B cell (primary cell): Measurements from ENCODE around the gene RNGTT.

Experiments used
- EZH2 ChIP-seq: IDR thresholded peaks from 2 replicates; pipeline ENCODE4 v1.6.1; 2012; ENCODE audit warnings: borderline replicate concordance, low read depth, mild to moderate bottlenecking, moderate library complexity, low read length; ENCODE audit not compliant: insufficient read depth, poor library complexity, severe bottlenecking
- TF ChIP-seq, protein P1 (sequence below): fragments of 200-600 bp; IDR thresholded peaks from one replicate; pipeline ENCODE4 v1.8.0; 2022; ENCODE audit warnings: antibody characterized with exemption, mild to moderate bottlenecking

DNA sequence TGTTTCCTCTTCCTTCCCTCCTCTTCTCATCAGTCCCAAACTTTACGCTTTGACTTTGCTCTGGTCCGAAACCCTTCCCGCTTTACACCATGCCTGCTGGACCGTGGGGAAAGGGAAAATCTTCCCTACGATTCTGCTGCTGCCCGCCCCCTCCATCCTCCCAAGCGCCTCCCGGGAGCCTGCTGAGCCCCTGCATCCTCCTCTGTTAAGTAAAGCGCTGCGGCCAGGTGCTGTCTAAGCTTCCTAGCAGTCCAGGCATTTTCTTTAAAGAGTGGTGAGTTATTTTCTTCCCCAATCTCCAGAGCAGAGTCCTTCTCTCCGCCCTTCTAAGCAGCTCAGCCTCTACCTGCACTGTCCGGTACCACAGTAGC lies 376.3 kb downstream of the RNGTT start:
- TF ChIP-seq, protein P1, sequence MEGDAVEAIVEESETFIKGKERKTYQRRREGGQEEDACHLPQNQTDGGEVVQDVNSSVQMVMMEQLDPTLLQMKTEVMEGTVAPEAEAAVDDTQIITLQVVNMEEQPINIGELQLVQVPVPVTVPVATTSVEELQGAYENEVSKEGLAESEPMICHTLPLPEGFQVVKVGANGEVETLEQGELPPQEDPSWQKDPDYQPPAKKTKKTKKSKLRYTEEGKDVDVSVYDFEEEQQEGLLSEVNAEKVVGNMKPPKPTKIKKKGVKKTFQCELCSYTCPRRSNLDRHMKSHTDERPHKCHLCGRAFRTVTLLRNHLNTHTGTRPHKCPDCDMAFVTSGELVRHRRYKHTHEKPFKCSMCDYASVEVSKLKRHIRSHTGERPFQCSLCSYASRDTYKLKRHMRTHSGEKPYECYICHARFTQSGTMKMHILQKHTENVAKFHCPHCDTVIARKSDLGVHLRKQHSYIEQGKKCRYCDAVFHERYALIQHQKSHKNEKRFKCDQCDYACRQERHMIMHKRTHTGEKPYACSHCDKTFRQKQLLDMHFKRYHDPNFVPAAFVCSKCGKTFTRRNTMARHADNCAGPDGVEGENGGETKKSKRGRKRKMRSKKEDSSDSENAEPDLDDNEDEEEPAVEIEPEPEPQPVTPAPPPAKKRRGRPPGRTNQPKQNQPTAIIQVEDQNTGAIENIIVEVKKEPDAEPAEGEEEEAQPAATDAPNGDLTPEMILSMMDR: no peak
- TF ChIP-seq EZH2: no peak
